Measurements from ENCODE around the gene SHROOM1.

DNA sequence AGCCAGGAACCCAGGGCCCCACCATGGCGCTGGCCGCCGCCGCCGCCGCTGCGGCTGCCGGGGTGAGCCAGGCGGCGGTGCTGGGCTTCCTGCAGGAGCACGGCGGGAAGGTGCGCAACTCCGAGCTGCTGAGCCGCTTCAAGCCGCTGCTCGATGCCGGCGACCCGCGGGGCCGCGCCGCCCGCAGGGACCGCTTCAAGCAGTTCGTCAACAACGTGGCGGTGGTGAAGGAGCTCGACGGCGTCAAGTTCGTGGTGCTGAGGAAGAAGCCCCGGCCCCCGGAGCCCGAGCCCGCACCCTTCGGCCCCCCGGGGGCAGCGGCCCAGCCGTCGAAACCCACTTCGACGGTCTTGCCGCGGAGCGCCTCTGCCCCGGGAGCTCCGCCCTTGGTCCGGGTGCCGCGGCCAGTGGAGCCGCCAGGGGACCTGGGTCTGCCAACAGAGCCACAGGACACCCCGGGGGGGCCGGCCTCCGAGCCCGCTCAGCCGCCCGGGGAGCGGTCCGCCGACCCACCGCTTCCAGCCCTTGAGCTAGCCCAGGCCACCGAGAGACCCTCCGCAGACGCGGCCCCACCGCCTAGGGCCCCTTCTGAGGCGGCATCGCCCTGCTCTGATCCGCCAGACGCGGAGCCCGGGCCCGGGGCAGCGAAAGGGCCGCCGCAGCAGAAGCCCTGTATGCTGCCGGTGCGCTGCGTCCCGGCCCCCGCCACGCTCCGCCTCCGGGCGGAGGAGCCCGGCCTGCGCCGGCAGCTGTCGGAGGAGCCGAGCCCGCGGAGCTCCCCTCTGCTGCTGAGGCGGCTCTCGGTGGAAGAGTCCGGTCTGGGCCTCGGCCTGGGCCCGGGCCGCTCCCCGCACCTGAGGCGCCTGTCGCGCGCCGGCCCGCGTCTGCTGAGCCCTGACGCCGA is 16.6 kb downstream of the SHROOM1 start:
- TF ChIP-seq, protein P1, sequence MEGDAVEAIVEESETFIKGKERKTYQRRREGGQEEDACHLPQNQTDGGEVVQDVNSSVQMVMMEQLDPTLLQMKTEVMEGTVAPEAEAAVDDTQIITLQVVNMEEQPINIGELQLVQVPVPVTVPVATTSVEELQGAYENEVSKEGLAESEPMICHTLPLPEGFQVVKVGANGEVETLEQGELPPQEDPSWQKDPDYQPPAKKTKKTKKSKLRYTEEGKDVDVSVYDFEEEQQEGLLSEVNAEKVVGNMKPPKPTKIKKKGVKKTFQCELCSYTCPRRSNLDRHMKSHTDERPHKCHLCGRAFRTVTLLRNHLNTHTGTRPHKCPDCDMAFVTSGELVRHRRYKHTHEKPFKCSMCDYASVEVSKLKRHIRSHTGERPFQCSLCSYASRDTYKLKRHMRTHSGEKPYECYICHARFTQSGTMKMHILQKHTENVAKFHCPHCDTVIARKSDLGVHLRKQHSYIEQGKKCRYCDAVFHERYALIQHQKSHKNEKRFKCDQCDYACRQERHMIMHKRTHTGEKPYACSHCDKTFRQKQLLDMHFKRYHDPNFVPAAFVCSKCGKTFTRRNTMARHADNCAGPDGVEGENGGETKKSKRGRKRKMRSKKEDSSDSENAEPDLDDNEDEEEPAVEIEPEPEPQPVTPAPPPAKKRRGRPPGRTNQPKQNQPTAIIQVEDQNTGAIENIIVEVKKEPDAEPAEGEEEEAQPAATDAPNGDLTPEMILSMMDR (conservative IDR thresholded peaks at IDR 0.05), result no peak
- no peak for TF ChIP-seq EZH2 (IDR thresholded peaks at IDR 0.05; ENCODE audit: low read depth)
